Spleen (tissue), 11 donors: ENCODE measurements around the gene CHST8. TPM values are rescaled to one million over a fixed set of nuclear protein-coding genes. Genes with fewer than 3 reads are reported as not detected.

Source experiments
- DNase-seq: peaks from one replicate; pipeline ENCODE4 v3.0.0-alpha.2; 2020
- H3K27ac ChIP-seq, 8 donors: fragments of 200-600 bp; sonication (generic) in 7 of 8; 1 replicate in 4 of 8; 2 replicates in 4 of 8; pipeline versions ENCODE4 v1.5.0 to v1.8.0; 2016 to 2021; ENCODE audit warnings: inconsistent platforms in 4 of 8, mild to moderate bottlenecking in 4 of 8, moderate library complexity in 1 of 8
- H3K27me3 ChIP-seq, 7 donors: fragments of 200-600 bp; sonication (generic) in 6 of 7; replicated peaks in 1 of 7; 1 replicate in 4 of 7; 2 replicates in 3 of 7; pipeline versions ENCODE4 v1.5.0 to v1.8.0; 2016 to 2021; ENCODE audit warnings: inconsistent platforms in 3 of 7, mild to moderate bottlenecking in 1 of 7
- H3K36me3 ChIP-seq, 6 donors: fragments of 200-600 bp; sonication (generic) in 5 of 6; 1 replicate in 4 of 6; 2 replicates in 2 of 6; pipeline versions ENCODE4 v1.5.0 to v1.8.0; 2016 to 2021; ENCODE audit warnings: inconsistent platforms in 2 of 6
- H3K4me1 ChIP-seq, 6 donors: fragments of 200-600 bp; sonication (generic) in 5 of 6; 1 replicate in 3 of 6; 2 replicates in 3 of 6; pipeline versions ENCODE4 v1.5.0 to v1.8.0; 2016 to 2021; ENCODE audit warnings: inconsistent platforms in 3 of 6
- H3K4me3 ChIP-seq, 8 donors: fragments of 200-600 bp; sonication (generic) in 7 of 8; 1 replicate in 4 of 8; 2 replicates in 4 of 8; pipeline versions ENCODE4 v1.5.0 to v1.8.0; 2016 to 2021; ENCODE audit warnings: inconsistent platforms in 4 of 8, mild to moderate bottlenecking in 4 of 8, moderate library complexity in 2 of 8
- H3K9me3 ChIP-seq, 8 donors: fragments of 200-600 bp; sonication (generic) in 7 of 8; 1 replicate in 4 of 8; 2 replicates in 4 of 8; pipeline versions ENCODE4 v1.5.0 to v1.8.0; 2016 to 2021; ENCODE audit warnings: inconsistent platforms in 4 of 8
- POLR2A ChIP-seq, 3 donors: fragments of 450-650 bp; IDR thresholded peaks; one replicate each; pipeline ENCODE4 v1.5.1; 2017; ENCODE audit warnings: antibody characterized with exemption in 3 of 3, mild to moderate bottlenecking in 1 of 3
- POLR2AphosphoS5 ChIP-seq, 3 donors: sonication (generic); formaldehyde crosslinking; IDR thresholded peaks; one replicate each; pipeline ENCODE4 v1.5.1; 2017; ENCODE audit warnings: antibody characterized with exemption in 3 of 3
- WGBS, 5 donors: extraction: QIAGEN DNeasy Blood & Tissue Kit in 3 of 5; methylation state at CpG; one replicate each; pipeline versions ENCODE4 v1.1.5 to v1.1.7; 2013 to 2018; 5-methylcytosine and 5-hydroxymethylcytosine counted together
- intact Hi-C: fragments of 100-400 bp; cut with DNase I; formaldehyde crosslinking; loops from one replicate; pipeline ENCODE4 v1.15.0; 2023; ENCODE audit warnings: low total_unique reads
- polyA plus RNA-seq, 3 donors: library from polyadenylated mRNA; stranded (reverse); fragments of 200-250 nt; gene quantifications; one replicate each; pipeline ENCODE4 v1.2.1, GENCODE V29; 2013
- total RNA-seq, 7 donors: library from RNA; depleted of rRNA in 3 of 7; stranded (reverse); fragments of >200 nt in 3 of 7; fragmentation: NEBNext Ultra II Directional in 4 of 7; extraction: Animal tissue kit (Norgen Biotek cat#: 25700) in 4 of 7; gene quantifications; one replicate each; pipeline versions ENCODE4 v1.1.0 to v1.2.1, GENCODE V29; 2016 to 2021
- TF ChIP-seq, protein P1 (sequence below), 11 experiments: fragments of 200-600 bp in 7 of 11; fragments of 450-650 bp in 4 of 11; sonication (generic) in 4 of 11; IDR thresholded peaks in 8 of 11; conservative IDR thresholded peaks in 3 of 11; 1 replicate in 7 of 11; 2 replicates in 4 of 11; pipeline versions ENCODE4 v1.4.0 to v1.8.0; 2016 to 2021; ENCODE audit warnings: antibody characterized with exemption in 11 of 11, inconsistent platforms in 4 of 11, mild to moderate bottlenecking in 1 of 11
- donor health status: healthy with polysubstance abuse.
- donor health status: DM: no; HTN: no; CAD: no; lungs with moderate emphysema.
- donor health status: DM: no; HTN: no; CAD: no.
- donor health status: Bipolar disorder and iron deficiency.
- donor health status: healthy.
- donor health status: DM: no; HTN: no; CAD: no.
- donor health status: DM: yes; HTN: yes; CAD: no.

The CHST8 gene
- total and polyA plus RNA-seq, 10 donors: 0.43 to 4.0 (median 1.6) TPM

- intact Hi-C loops: no loop called here
- Histone ChIP-seq H3K36me3 (peaks cover 0 to 48% (median 0%) of the 10 kb centered on the region in 6 donors), H3K27me3 (peaks cover 0 to 43% (median 25%) of the 10 kb centered on the region in 7 donors), H3K4me3 (no peak overlapping the region), H3K9me3 (no peaks in the 10 kb centered on the region), H3K4me1 (peaks cover 0 to 85% (median 34%) of the 10 kb centered on the region in 6 donors), H3K27ac (no peak overlapping the region)
- TF ChIP-seq POLR2A (IDR thresholded peaks at IDR 0.05): no peak
- TF ChIP-seq, protein P1, sequence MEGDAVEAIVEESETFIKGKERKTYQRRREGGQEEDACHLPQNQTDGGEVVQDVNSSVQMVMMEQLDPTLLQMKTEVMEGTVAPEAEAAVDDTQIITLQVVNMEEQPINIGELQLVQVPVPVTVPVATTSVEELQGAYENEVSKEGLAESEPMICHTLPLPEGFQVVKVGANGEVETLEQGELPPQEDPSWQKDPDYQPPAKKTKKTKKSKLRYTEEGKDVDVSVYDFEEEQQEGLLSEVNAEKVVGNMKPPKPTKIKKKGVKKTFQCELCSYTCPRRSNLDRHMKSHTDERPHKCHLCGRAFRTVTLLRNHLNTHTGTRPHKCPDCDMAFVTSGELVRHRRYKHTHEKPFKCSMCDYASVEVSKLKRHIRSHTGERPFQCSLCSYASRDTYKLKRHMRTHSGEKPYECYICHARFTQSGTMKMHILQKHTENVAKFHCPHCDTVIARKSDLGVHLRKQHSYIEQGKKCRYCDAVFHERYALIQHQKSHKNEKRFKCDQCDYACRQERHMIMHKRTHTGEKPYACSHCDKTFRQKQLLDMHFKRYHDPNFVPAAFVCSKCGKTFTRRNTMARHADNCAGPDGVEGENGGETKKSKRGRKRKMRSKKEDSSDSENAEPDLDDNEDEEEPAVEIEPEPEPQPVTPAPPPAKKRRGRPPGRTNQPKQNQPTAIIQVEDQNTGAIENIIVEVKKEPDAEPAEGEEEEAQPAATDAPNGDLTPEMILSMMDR (IDR thresholded peaks at IDR 0.05 in 8 of 11, conservative IDR thresholded peaks at IDR 0.05 in 3 of 11): no peak
- TF ChIP-seq POLR2AphosphoS5 (IDR thresholded peaks at IDR 0.05): no peak
- 90 to 96% (median 94%) methylated on average over 16 of the region's 16 CpGs for WGBS, 5 donors
- no peak for DNase-seq
These were observed 178.4 kb downstream of the CHST8 start for GRCh38 chr19:33800012-33800680.

DNA sequence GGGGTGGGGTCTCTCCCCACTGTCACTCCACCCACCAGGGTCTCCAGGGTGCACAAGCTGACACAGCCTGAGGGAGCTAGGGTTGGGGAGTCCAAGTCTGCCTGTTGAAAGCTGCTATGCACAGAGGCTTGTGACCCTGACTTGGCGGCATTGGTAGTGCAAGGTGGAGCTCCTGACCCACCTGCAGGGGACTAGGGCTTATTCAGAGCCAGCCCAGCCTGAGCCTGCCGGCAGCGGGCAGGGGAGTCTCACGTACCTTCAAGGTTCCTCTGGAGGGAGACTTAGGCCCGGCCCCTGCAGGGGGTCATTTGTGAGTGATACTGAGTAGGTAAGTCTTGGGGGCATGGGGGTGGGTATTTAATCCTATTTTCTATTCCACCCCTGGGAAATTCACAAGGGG, 179.7 kb downstream of the CHST8 start:
- Histone ChIP-seq H3K4me1 (peaks cover 0 to 86% (median 32%) of the 10 kb centered on the region in 6 donors), H3K27me3 (peaks cover 0 to 31% (median 16%) of the 10 kb centered on the region in 7 donors), H3K27ac (no peak overlapping the region), H3K36me3 (peaks cover 0 to 51% (median 0%) of the 10 kb centered on the region in 6 donors), H3K9me3 (no peaks in the 10 kb centered on the region), H3K4me3 (no peak overlapping the region)
- 80 to 97% (median 94%) methylated on average over 2 to 5 of the region's 5 CpGs for WGBS, 5 donors
- intact Hi-C loops: no loop called here
- TF ChIP-seq POLR2AphosphoS5 (IDR thresholded peaks at IDR 0.05) (no peak), POLR2A (IDR thresholded peaks at IDR 0.05) (no peak)
- TF ChIP-seq, protein P1 (IDR thresholded peaks at IDR 0.05 in 8 of 11, conservative IDR thresholded peaks at IDR 0.05 in 3 of 11): no peak
- DNase-seq: no peak

- no peak for DNase-seq
- no peak for TF ChIP-seq POLR2A (IDR thresholded peaks at IDR 0.05)
- WGBS, 5 donors: 74 to 87% (median 84%) methylated on average over 7 to 10 of the region's 10 CpGs
These were observed 180.2 kb downstream of the CHST8 start for GRCh38 chr19:33802001-33802400.

GRCh38 chr19:33802801-33803200, 181.0 kb downstream of the CHST8 start:
- Histone ChIP-seq H3K4me3 (no peak overlapping the region), H3K36me3 (peaks cover 0 to 65% (median 0%) of the 10 kb centered on the region in 6 donors), H3K27ac (no peak overlapping the region), H3K27me3 (peaks cover 0 to 17% (median 7%) of the 10 kb centered on the region in 7 donors), H3K9me3 (no peaks in the 10 kb centered on the region), H3K4me1 (peaks cover 0 to 86% (median 24%) of the 10 kb centered on the region in 6 donors)
- no peak for DNase-seq
- 40 to 100% (median 92%) methylated on average over 1 of the region's 1 CpG for WGBS, 5 donors
- TF ChIP-seq POLR2AphosphoS5 (IDR thresholded peaks at IDR 0.05) (no peak), POLR2A (IDR thresholded peaks at IDR 0.05) (no peak)
- TF ChIP-seq, protein P1 (IDR thresholded peaks at IDR 0.05 in 8 of 11, conservative IDR thresholded peaks at IDR 0.05 in 3 of 11): no peak
- intact Hi-C loops: no loop called here

More at GRCh38 chr19:33802001-33802400, 180.2 kb downstream of the CHST8 start:
- no peak overlapping the region for H3K27ac ChIP-seq
- intact Hi-C loops: no loop called here
- no peak overlapping the region for H3K4me3 ChIP-seq
- peaks cover 0 to 86% (median 30%) of the 10 kb centered on the region in 6 donors for H3K4me1 ChIP-seq
- no peaks in the 10 kb centered on the region for H3K9me3 ChIP-seq
- H3K27me3 ChIP-seq: peaks cover 0 to 25% (median 14%) of the 10 kb centered on the region in 7 donors
- H3K36me3 ChIP-seq: peaks cover 0 to 57% (median 0%) of the 10 kb centered on the region in 6 donors
